PC-3 (cell line): Measurements from ENCODE around the gene AOAH.

Experiments used
- EZH2 ChIP-seq: fragments of 300-600 bp; sonication (generic); IDR thresholded peaks from one replicate; pipeline ENCODE4 v1.6.1; 2017; ENCODE audit warnings: antibody characterized with exemption, mild to moderate bottlenecking, low read length; ENCODE audit not compliant: unreplicated experiment
- EZH2phosphoT487 ChIP-seq: fragments of 300-600 bp; sonication (generic); IDR thresholded peaks from 2 replicates; pipeline ENCODE4 v1.6.1; 2018; ENCODE audit warnings: mild to moderate bottlenecking, antibody characterized with exemption, low read length, borderline replicate concordance
- TF ChIP-seq, protein P1 (sequence below): fragments of 300-600 bp; sonication (generic); conservative IDR thresholded peaks from 2 replicates; pipeline ENCODE4 v1.5.1; 2017; ENCODE audit warnings: antibody characterized with exemption, low read depth, mild to moderate bottlenecking, low read length

DNA sequence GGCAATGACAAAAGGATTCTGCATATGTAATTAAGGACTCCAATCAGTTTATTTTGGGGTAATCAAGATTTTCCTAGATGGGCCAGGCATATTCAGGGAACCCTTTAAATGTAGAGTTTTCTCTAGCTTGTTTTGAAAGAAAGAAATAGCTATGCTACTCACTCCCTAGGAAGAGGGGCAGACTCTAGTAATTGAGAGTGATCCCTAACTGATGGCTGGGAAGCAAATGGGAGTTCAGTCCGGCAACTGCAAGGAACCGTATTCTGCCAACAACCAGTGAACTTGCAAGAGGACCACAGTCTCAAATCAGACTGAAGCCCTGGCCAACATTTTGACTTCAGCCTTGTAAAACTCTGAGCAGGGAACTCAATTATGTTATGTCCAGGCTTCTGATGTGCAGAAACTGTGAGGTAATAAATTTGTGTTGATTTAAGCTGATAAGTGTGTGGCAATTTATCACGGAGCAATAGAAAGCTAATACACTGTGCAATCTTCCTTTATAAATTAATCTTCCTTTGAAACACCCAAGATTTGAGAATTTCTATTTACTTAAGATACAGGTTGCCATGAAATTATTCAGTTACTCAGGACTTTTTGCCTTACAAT is 14.0 kb downstream of the AOAH start:
- TF ChIP-seq, protein P1, sequence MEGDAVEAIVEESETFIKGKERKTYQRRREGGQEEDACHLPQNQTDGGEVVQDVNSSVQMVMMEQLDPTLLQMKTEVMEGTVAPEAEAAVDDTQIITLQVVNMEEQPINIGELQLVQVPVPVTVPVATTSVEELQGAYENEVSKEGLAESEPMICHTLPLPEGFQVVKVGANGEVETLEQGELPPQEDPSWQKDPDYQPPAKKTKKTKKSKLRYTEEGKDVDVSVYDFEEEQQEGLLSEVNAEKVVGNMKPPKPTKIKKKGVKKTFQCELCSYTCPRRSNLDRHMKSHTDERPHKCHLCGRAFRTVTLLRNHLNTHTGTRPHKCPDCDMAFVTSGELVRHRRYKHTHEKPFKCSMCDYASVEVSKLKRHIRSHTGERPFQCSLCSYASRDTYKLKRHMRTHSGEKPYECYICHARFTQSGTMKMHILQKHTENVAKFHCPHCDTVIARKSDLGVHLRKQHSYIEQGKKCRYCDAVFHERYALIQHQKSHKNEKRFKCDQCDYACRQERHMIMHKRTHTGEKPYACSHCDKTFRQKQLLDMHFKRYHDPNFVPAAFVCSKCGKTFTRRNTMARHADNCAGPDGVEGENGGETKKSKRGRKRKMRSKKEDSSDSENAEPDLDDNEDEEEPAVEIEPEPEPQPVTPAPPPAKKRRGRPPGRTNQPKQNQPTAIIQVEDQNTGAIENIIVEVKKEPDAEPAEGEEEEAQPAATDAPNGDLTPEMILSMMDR, result no peak
- TF ChIP-seq EZH2phosphoT487, result no peak
- TF ChIP-seq EZH2, result no peak
